Kidney epithelial cell (primary cell): Measurements from ENCODE around the gene ZAP70. TPM values are rescaled to one million over a fixed set of nuclear protein-coding genes. Genes with fewer than 3 reads are reported as not detected.

Experiments
- DNase-seq: peaks from one replicate; pipeline ENCODE4 v3.0.0-alpha.2; 2010; ENCODE audit warnings: low read depth
- H3K27me3 ChIP-seq: 2 replicates; pipeline ENCODE4 v1.6.0; 2011; ENCODE audit warnings: low read length; ENCODE audit not compliant: control insufficient read depth, insufficient read depth
- H3K36me3 ChIP-seq: 2 replicates; pipeline ENCODE4 v1.5.1; 2011; ENCODE audit warnings: low read length; ENCODE audit not compliant: control insufficient read depth, insufficient read depth
- H3K4me3 ChIP-seq: 2 replicates; pipeline ENCODE4 v1.5.1; 2011; ENCODE audit warnings: low read depth, mild to moderate bottlenecking, control low read depth, low read length
- total RNA-seq: library from RNA; depleted of rRNA; stranded (reverse); fragments of >200 nt; gene quantifications from 2 replicates; pipeline ENCODE4 v1.2.3, GENCODE V29; 2015
- TF ChIP-seq, protein P1 (sequence below): IDR thresholded peaks from 2 replicates; pipeline ENCODE4 v1.5.1; 2011; ENCODE audit warnings: mild to moderate bottlenecking, moderate library complexity, low read length, control low read depth, inconsistent platforms; ENCODE audit not compliant: insufficient read depth, poor library complexity, severe bottlenecking

ZAP70 gene
- total RNA-seq = 0.55 TPM in 1 of 2 replicates, not detected in the other

DNA sequence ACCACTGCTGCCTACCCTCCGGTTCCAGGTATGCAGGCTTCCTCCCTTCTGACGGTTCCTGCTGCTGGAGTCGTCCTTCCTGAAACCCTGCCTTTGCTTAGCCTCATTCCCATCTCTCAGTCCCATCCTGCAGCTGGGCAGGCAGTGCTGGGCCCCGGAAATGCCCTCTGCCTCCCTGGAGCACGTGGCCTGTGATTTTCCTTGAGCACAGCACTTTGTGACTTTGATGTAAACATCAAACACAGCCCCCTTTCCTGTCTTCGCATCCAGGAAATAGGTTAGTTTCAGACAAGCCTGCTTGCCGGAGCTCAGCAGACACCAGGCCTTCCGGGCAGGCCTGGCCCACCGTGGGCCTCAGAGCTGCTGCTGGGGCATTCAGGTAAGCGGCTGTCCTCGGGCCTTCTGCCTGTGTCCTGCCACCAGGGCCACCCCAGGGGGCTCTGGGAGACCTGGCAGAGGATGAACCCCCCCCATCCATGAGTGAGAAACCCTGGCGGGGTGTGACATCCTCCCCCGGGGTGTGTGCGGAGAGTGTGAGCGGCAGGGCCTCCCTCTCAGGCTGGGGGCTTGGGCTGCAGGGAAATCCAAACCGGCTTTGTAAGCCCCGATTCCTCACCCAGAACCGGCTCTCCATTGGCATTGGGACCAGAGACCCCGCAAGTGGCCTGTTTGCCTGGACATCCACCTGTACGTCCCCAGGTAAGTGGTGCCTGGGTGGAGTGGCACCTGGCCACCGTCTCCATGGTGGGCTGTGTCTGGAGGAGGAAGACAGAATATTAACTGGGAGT lies at the start of gene ZAP70:
TSS of gene ZAP70 (plus strand) at position 281 of the 788 bp plus-strand sequence. CDS start 10,461 bp downstream, outside the sequence.
- no peak for DNase-seq
- H3K4me3 ChIP-seq = no peak within 1 kb of the TSS
- TF ChIP-seq, protein P1, sequence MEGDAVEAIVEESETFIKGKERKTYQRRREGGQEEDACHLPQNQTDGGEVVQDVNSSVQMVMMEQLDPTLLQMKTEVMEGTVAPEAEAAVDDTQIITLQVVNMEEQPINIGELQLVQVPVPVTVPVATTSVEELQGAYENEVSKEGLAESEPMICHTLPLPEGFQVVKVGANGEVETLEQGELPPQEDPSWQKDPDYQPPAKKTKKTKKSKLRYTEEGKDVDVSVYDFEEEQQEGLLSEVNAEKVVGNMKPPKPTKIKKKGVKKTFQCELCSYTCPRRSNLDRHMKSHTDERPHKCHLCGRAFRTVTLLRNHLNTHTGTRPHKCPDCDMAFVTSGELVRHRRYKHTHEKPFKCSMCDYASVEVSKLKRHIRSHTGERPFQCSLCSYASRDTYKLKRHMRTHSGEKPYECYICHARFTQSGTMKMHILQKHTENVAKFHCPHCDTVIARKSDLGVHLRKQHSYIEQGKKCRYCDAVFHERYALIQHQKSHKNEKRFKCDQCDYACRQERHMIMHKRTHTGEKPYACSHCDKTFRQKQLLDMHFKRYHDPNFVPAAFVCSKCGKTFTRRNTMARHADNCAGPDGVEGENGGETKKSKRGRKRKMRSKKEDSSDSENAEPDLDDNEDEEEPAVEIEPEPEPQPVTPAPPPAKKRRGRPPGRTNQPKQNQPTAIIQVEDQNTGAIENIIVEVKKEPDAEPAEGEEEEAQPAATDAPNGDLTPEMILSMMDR = no peak
- H3K27me3 ChIP-seq = peaks cover 2% of the 10 kb centered on the region
- no peaks in the 10 kb centered on the region for H3K36me3 ChIP-seq

GRCh38 chr2:97663626-97663961 lies 49.8 kb upstream of the ZAP70 start:
- no peaks in the 10 kb centered on the region for H3K27me3 ChIP-seq
- TF ChIP-seq, protein P1 = no peak
- H3K36me3 ChIP-seq = no peaks in the 10 kb centered on the region
- DNase-seq = no peak
- peak overlapping the region; percentile 69 for H3K4me3 ChIP-seq

- Histone ChIP-seq H3K27me3 (no peaks in the 10 kb centered on the region), H3K4me3 (peak within 1 kb of the TSS; percentile 77), H3K36me3 (no peaks in the 10 kb centered on the region)
- TF ChIP-seq, protein P1 = peak; percentile 76
- peak; percentile 95 for DNase-seq
Observed at GRCh38 chr2:97663962-97664635, 49.3 kb upstream of the ZAP70 start, which contains the start of gene ACTR1B. ACTR1B (minus strand) TSS chr2:97664044; CDS start chr2:97663890, 154 bp downstream.

DNA sequence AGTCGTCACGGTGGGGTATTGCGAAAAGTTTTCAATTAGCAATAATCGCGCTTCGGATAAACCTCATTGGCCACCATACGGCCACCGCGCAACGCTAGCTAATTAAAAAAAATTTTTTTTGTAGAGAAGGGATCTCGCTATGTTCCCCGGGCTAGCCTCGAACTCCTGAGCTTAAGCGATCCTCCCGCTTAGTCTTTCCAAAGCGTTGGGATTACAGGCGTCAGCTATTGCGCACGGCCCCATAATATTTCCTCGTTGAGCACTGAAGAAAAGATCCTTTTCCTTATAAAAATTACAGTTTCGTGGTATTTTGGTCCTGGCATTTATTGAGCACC lies 48.8 kb upstream of the ZAP70 start:
- no peaks in the 10 kb centered on the region for H3K36me3 ChIP-seq
- H3K27me3 ChIP-seq = no peaks in the 10 kb centered on the region
- peak overlapping the region; percentile 77 for H3K4me3 ChIP-seq
- TF ChIP-seq, protein P1 = no peak
- DNase-seq = no peak

- no peak for DNase-seq
- Histone ChIP-seq H3K27me3 (no peaks in the 10 kb centered on the region), H3K4me3 (no peak within 1 kb of the TSS), H3K36me3 (no peaks in the 10 kb centered on the region)
- TF ChIP-seq, protein P1 = no peak
Observed at GRCh38 chr2:97669448-97669847, 43.9 kb upstream of the ZAP70 start, which contains the start of gene C2orf92. C2orf92 (plus strand) TSS chr2:97669713; CDS start chr2:97669789, 76 bp downstream.
